LNCaP clone FGC (cell line): ENCODE measurements around the gene CYTH1.
A peak's percentile ranks its signal among the peaks of the same experiment; 100 is the strongest.

ENCODE experiments used
- DNase-seq: peaks from one replicate; pipeline ENCODE4 v3.0.0-alpha.2; 2011; ENCODE audit warnings: low read depth
- H3K4me3 ChIP-seq: 2 replicates; pipeline ENCODE4 v1.5.1; 2011; ENCODE audit warnings: mild to moderate bottlenecking, low read depth, low read length, control low read depth
- CTCF ChIP-seq: IDR thresholded peaks from 2 replicates; pipeline ENCODE4 v1.5.1; 2012; ENCODE audit warnings: mild to moderate bottlenecking; ENCODE audit not compliant: control insufficient read depth, insufficient read depth; ENCODE audit errors: extremely low read depth

The CYTH1 gene

GRCh38 chr17:78774453-78774852 lies 7.6 kb downstream of the CYTH1 start:
- no peak for TF ChIP-seq CTCF
- no peak for DNase-seq
- H3K4me3 ChIP-seq, result no peak overlapping the region

- DNase-seq, result no peak
- H3K4me3 ChIP-seq, result no peak overlapping the region
- TF ChIP-seq CTCF, result no peak
Observed at GRCh38 chr17:78771758-78772382, 10.2 kb downstream of the CYTH1 start.

GRCh38 chr17:78769196-78769773 lies 12.8 kb downstream of the CYTH1 start:
- no peak for TF ChIP-seq CTCF
- DNase-seq, result no peak

GRCh38 chr17:78767806-78768205 lies 14.3 kb downstream of the CYTH1 start:
- peak overlapping the region; percentile 6 for H3K4me3 ChIP-seq
- DNase-seq, result no peak

More at GRCh38 chr17:78769196-78769773, 12.8 kb downstream of the CYTH1 start:
- H3K4me3 ChIP-seq, result no peak overlapping the region

GRCh38 chr17:78766743-78767294 lies 15.3 kb downstream of the CYTH1 start:
- H3K4me3 ChIP-seq, result no peak overlapping the region
- no peak for DNase-seq
- no peak for TF ChIP-seq CTCF

More at GRCh38 chr17:78767806-78768205, 14.3 kb downstream of the CYTH1 start:
- TF ChIP-seq CTCF, result no peak

- peak overlapping the region; percentile 20; the same call in 1 of the 2 replicates for H3K4me3 ChIP-seq
- TF ChIP-seq CTCF, result no peak
- DNase-seq, result no peak
Observed at GRCh38 chr17:78766225-78766624, 15.8 kb downstream of the CYTH1 start.
